Stimulated activated naive CD8-positive, alpha-beta T cell treated with anti-CD3 and anti-CD28 coated beads, Interleukin-15, amount 100 ng/mL, for 72 hours (primary cell): ENCODE results near the gene LSS.

Experiments
- ATAC-seq: fragments of 150-1000 bp; cut with Tn5 transposase; 2 replicates; pipeline ENCODE4 v1.10.0; 2021; ENCODE audit warnings: mild to moderate bottlenecking, moderate library complexity
- DNase-seq, 2 donors: peaks; one replicate each; pipeline ENCODE4 v3.0.0; 2021 to 2022
- H3K27ac Mint-ChIP-seq, 2 donors: one replicate each; pipeline ENCODE4 v1.8.0; 2022; ENCODE audit warnings: mild to moderate bottlenecking in 2 of 2, mixed read lengths in 2 of 2, moderate library complexity in 2 of 2
- H3K27me3 Mint-ChIP-seq: one replicate; pipeline ENCODE4 v1.8.0; 2022; ENCODE audit warnings: mixed read lengths
- H3K4me1 Mint-ChIP-seq: one replicate; pipeline ENCODE4 v1.8.0; 2022; ENCODE audit warnings: mild to moderate bottlenecking, mixed read lengths
- H3K4me3 Mint-ChIP-seq, 2 donors: one replicate each; pipeline ENCODE4 v1.8.0; 2022; ENCODE audit warnings: mild to moderate bottlenecking in 2 of 2, mixed read lengths in 2 of 2, moderate library complexity in 1 of 2
- H3K9me3 Mint-ChIP-seq, 2 donors: one replicate each; pipeline ENCODE4 v1.8.0; 2022; ENCODE audit warnings: mixed read lengths in 2 of 2

LSS gene

GRCh38 chr21:46216132-46216747 is 12.3 kb downstream of the LSS start:
- H3K9me3 Mint-ChIP-seq = no peaks in the 10 kb centered on the region
- H3K4me1 Mint-ChIP-seq = no peaks in the 10 kb centered on the region
- H3K27me3 Mint-ChIP-seq = no peaks in the 10 kb centered on the region
- ATAC-seq (no peak), DNase-seq (no peak)
- H3K27ac Mint-ChIP-seq = peak overlapping the region; percentile 45 to 91
- H3K4me3 Mint-ChIP-seq = no peak overlapping the region

- no peaks in the 10 kb centered on the region for H3K27me3 Mint-ChIP-seq
- no peak overlapping the region for H3K4me3 Mint-ChIP-seq
- DNase-seq (no peak), ATAC-seq (peak; percentile 42)
- H3K9me3 Mint-ChIP-seq = no peaks in the 10 kb centered on the region
- peak overlapping the region; percentile 34 to 91 for H3K27ac Mint-ChIP-seq
- H3K4me1 Mint-ChIP-seq = no peaks in the 10 kb centered on the region
Observed at GRCh38 chr21:46215436-46216131, 13.0 kb downstream of the LSS start.

DNA sequence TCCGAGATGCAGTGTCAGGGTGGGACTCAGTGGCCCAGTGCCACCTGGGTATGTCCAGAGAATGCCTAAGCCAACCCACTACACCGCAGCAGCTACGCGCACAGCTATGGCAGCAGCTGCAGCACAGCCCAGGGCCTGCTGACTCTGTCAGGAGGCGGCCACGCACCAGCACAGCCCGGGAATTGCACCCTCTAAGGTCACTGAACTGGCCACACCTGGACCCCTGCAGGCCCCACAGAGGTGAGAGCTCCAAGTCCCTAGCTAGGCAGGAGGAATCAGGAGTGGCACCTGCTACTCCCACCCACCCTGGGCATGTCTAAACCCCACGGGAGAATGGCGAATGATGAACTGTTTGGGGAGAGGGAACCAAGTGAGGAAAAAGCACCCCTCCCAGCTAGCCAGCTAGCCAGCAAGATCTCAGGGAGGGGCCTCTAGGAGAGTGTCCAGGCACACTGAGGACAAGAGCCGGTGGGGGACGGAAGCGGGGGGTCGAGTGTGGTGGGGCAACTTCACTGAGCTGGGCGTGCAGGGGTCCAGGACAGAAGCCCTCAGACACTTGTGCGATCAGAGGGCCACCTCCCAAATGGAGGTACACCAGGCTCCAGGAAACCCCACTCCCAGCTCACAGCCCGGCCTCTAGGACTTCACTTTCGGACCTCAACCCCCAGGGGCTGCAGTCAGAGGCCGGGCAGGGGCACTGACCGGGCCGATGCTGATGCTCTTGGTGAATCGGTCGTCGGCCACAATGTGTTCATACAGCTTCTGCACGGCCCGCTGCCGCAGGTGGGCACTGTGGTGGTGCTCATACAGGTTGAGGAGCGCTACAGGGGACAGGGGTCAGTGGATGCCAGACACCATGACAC is 13.9 kb downstream of the LSS start:
- H3K9me3 Mint-ChIP-seq = no peaks in the 10 kb centered on the region
- H3K27me3 Mint-ChIP-seq = no peaks in the 10 kb centered on the region
- DNase-seq (peak in 1 of 2 donors; percentile 2), ATAC-seq (peak; percentile 5)
- no peaks in the 10 kb centered on the region for H3K4me1 Mint-ChIP-seq
- no peak overlapping the region for H3K4me3 Mint-ChIP-seq
- H3K27ac Mint-ChIP-seq = no peak overlapping the region

DNA sequence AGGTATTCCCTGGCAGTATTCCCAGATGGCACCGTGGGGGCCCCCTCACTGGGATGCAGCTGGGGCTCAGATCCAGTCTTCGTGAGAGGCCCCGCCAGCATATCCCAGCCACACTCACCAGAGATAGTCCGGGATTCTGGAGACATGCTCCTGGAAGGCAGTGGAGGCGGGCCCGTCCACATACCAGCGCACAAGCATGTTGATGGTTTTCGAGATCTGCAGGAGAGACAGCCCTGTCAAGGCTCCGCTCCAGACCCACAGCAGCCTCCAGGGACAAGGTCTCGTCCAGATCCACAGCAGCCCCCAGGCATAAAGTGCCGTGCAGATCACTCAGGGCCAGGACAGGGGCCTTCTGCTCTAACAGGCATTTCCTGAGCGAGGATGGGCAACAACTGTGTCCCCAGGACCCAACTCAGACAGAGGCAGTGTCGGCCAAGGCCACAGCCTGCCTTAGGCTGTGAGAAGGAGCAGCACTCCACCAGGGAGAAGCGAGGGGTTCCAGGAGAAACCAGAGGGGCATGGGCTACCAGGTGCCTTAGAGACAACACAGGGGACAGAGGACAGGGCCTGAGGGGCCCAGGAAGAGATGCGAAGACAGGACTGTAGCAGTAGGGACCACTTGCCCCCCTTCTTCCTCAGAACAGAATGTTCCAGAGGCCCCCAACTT is 14.8 kb downstream of the LSS start:
- H3K4me3 Mint-ChIP-seq = no peak overlapping the region
- H3K9me3 Mint-ChIP-seq = no peaks in the 10 kb centered on the region
- peak in 1 of 2 donors; percentile 5 for DNase-seq
- peak overlapping the region in 1 of 2 donors; percentile 25 for H3K27ac Mint-ChIP-seq
- no peaks in the 10 kb centered on the region for H3K27me3 Mint-ChIP-seq
- no peak for ATAC-seq
- H3K4me1 Mint-ChIP-seq = no peaks in the 10 kb centered on the region

DNA sequence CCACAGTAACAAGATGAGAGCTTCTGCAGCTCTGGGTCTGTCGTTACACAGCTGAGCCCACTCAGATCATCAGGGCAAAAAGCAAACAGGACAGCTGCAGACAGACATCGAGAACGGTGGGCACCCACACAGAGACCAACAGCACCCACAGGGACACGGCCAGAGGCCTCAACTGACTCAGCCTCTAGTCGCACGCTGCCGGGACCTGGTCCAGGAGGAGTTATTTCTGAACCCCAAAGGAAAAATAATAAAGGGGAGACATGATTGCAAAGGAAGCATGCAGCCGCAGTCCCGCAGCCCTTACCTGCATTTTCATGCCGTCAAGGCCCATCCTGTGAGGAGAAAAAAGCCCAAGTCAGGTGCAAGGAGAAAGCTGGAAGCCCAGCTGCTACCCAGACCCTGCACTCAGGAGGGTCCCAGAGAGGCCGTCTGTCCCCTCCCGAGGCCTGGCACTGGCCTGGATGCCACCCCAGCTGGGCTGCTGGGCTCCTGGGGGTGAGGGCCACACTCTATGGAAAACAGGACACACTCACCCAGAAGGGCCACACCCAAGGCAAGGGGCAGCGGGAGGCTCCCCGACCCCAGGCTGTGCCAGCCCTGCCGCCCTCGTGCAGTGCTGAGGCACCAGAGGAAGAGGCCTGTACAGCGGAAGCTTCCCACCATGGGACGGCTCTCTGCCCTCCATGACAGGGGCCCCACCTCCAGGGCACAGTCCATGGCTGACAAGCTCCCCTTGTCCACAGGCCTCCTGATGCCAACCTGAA is 15.7 kb downstream of the LSS start:
- H3K4me1 Mint-ChIP-seq = no peaks in the 10 kb centered on the region
- no peak overlapping the region for H3K4me3 Mint-ChIP-seq
- no peaks in the 10 kb centered on the region for H3K27me3 Mint-ChIP-seq
- H3K27ac Mint-ChIP-seq = no peak overlapping the region
- ATAC-seq (no peak), DNase-seq (no peak)
- no peaks in the 10 kb centered on the region for H3K9me3 Mint-ChIP-seq

GRCh38 chr21:46211786-46212720 is 16.5 kb downstream of the LSS start:
- Mint-ChIP-seq H3K27me3 (no peaks in the 10 kb centered on the region), H3K27ac (no peak overlapping the region), H3K4me3 (no peak overlapping the region), H3K4me1 (no peaks in the 10 kb centered on the region), H3K9me3 (no peaks in the 10 kb centered on the region)
- ATAC-seq (no peak), DNase-seq (no peak)

GRCh38 chr21:46211376-46211775 is 17.2 kb downstream of the LSS start:
- no peaks in the 10 kb centered on the region for H3K27me3 Mint-ChIP-seq
- H3K4me1 Mint-ChIP-seq = no peaks in the 10 kb centered on the region
- H3K27ac Mint-ChIP-seq = peak overlapping the region in 1 of 2 donors; percentile 79
- DNase-seq = no peak
- ATAC-seq = no peak
- H3K4me3 Mint-ChIP-seq = no peak overlapping the region
- no peaks in the 10 kb centered on the region for H3K9me3 Mint-ChIP-seq

DNA sequence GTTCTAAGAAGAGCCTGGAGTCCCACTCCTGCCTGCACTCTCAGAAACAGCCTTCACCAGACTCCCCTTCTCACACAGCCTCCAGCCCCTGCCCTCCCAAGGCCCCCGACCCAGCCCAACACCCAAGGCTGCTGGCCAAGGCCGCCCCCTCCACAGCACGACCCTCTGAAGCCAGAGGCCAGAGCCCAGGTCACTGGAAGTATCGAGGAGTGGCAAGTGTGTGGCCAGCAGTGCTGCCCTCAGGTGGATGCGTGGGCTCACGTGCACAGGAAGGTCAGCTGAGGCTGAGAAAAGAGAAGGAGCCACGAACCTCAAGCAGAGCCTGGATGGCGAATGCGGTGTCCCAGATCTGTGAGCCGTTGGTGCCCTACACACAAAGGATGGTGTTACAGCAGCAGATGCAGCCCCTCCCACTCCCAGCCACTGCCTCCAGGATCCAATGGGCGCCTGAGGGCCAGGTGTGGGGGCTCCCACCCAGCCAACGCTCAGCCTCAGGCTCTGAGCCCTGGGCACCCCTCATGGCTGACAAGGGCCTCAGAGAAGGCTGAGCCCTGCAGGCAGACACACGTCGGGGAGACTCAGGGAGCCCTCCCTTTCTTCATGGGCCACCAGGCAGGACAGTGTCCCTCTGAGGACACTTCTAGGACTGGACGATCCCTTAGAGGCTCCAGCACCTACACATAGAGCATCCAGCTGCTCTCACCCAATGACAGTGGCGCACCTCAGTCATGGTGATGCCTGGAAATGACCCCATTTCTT is 18.0 kb downstream of the LSS start:
- no peak overlapping the region for H3K27ac Mint-ChIP-seq
- H3K4me1 Mint-ChIP-seq = no peaks in the 10 kb centered on the region
- ATAC-seq (no peak), DNase-seq (no peak)
- no peaks in the 10 kb centered on the region for H3K9me3 Mint-ChIP-seq
- no peak overlapping the region for H3K4me3 Mint-ChIP-seq
- H3K27me3 Mint-ChIP-seq = no peaks in the 10 kb centered on the region

GRCh38 chr21:46208761-46209721 is 19.5 kb downstream of the LSS start:
- no peak for ATAC-seq

DNA sequence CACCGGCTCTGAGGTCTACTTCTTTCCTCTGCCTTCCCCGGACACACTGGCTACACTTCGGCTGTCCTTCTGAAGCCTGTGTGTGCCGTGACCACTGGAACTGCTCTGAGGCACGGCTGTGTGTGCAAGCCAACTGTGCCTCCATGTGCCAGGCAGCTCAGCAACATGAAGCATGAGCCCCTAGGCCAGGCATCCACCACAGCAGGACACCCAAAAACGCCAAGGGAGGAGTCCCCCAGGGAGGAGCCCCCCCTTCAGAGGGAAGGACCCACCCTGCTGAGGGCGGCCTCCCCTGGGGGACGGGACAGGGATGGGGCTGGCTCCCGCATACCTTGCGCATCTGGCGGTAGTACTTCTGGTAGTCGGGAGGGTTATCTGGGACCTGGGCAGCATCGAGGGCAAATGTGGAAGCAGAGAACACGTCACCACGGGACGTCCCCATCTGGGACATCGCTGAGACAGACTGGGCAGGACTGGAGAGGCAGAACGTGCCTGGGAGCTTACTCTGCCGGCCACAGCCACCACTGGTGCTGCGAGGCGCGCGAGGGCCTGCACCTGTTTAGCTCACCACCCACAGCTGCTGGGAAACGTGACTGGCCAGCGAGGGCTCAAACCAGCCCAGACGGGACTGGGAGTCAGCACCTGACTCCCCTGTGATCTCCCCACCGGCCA is 20.5 kb downstream of the LSS start:
- ATAC-seq (peak; percentile 57), DNase-seq (no peak)
- H3K9me3 Mint-ChIP-seq = no peaks in the 10 kb centered on the region
- H3K27me3 Mint-ChIP-seq = no peaks in the 10 kb centered on the region
- H3K4me3 Mint-ChIP-seq = no peak overlapping the region
- peak overlapping the region in 1 of 2 donors; percentile 19 for H3K27ac Mint-ChIP-seq
- no peaks in the 10 kb centered on the region for H3K4me1 Mint-ChIP-seq

More at GRCh38 chr21:46208761-46209721, 19.5 kb downstream of the LSS start:
- no peak overlapping the region for H3K4me3 Mint-ChIP-seq
- H3K27me3 Mint-ChIP-seq = no peaks in the 10 kb centered on the region
- DNase-seq = no peak
- H3K4me1 Mint-ChIP-seq = no peaks in the 10 kb centered on the region
- no peaks in the 10 kb centered on the region for H3K9me3 Mint-ChIP-seq
- H3K27ac Mint-ChIP-seq = no peak overlapping the region

GRCh38 chr21:46207006-46207919 is 21.3 kb downstream of the LSS start:
- ATAC-seq = peak; percentile 14
- no peaks in the 10 kb centered on the region for H3K4me1 Mint-ChIP-seq
- no peaks in the 10 kb centered on the region for H3K27me3 Mint-ChIP-seq

More at GRCh38 chr21:46207006-46207919, 21.3 kb downstream of the LSS start:
- H3K4me3 Mint-ChIP-seq = no peak overlapping the region
- H3K27ac Mint-ChIP-seq = peak overlapping the region in 1 of 2 donors; percentile 25
- DNase-seq = no peak
- H3K9me3 Mint-ChIP-seq = no peaks in the 10 kb centered on the region
